K562 (cell line): ENCODE data around the gene PLXDC2. TPM values are rescaled to one million over a fixed set of nuclear protein-coding genes. Genes with fewer than 3 reads are reported as not detected.

ENCODE experiments used
- ATAC-seq: fragments of 200-7000 bp; cut with Tn5 transposase; 3 replicates; pipeline ENCODE4 v1.9.1; 2020; ENCODE audit warnings: moderate library complexity
- BruUV-seq: library from RNA; stranded (reverse); fragments of 400-500 nt; replicated peaks from 2 replicates; lab custom pipeline; 2021; lab: Mats Ljungman, UMichigan
- CTCF ChIA-PET: fragments of 300-600 bp; formaldehyde crosslinking; extraction: SDS; loops from one replicate; lab custom pipeline; 2021; ENCODE audit warnings: low intra/inter-chr PET ratio; lab: Yijun Ruan, JAX
- POLR2A ChIA-PET: fragments of 300-600, 350-650 bp; sonication (Branson Sonifier 250); formaldehyde crosslinking; extraction: SDS; loops from one replicate; lab custom pipeline; 2021; ENCODE audit warnings: antibody characterized with exemption, inconsistent platforms; lab: Yijun Ruan, JAX
- DNase-seq, 4 experiments: peaks; one replicate each; pipeline versions ENCODE4 v3.0.0 to v3.0.0-alpha.2; 2011 to 2018; ENCODE audit warnings: low spot score in 3 of 4, mixed read lengths in 3 of 4; ENCODE audit errors: extremely low read depth in 1 of 4
- FAIRE-seq: peaks from 2 replicates; lab custom pipeline; 2011; peaks lifted over from hg19 to GRCh38; lab: Jason Lieb, UNC
- H2AFZ ChIP-seq: 2 replicates; pipeline ENCODE4 v1.6.0; 2011; ENCODE audit warnings: low read depth, low read length, control low read depth, inconsistent platforms
- H3K27ac ChIP-seq: fragments of 200-600 bp; 3 replicates; pipeline ENCODE4 v1.8.0; 2011; ENCODE audit warnings: low read depth, mild to moderate bottlenecking, control low read depth, inconsistent platforms, low read length, moderate library complexity, mixed read lengths; ENCODE audit errors: extremely low read depth
- H3K27me3 ChIP-seq, 2 experiments: fragments of 300-600 bp in 1 of 2; 2 replicates in 1 of 2; 3 replicates in 1 of 2; pipeline versions ENCODE4 v1.6.0 to v1.8.0; 2011; ENCODE audit warnings: inconsistent platforms in 2 of 2, low read length in 2 of 2, mild to moderate bottlenecking in 1 of 2, mixed read lengths in 1 of 2, moderate library complexity in 1 of 2; ENCODE audit not compliant: control insufficient read depth in 2 of 2, insufficient read depth in 2 of 2
- H3K36me3 ChIP-seq: fragments of 300-600 bp; 3 replicates; pipeline ENCODE4 v1.8.0; 2011; ENCODE audit warnings: mild to moderate bottlenecking, low read length, inconsistent platforms; ENCODE audit not compliant: control insufficient read depth, insufficient read depth
- H3K4me1 ChIP-seq, 2 experiments: fragments of 200-600 bp in 1 of 2; replicated peaks in 1 of 2; 2 replicates in 1 of 2; 3 replicates in 1 of 2; pipeline versions ENCODE4 v1.5.1 to v1.8.0; 2011; ENCODE audit warnings: inconsistent platforms in 2 of 2, low read length in 2 of 2, mild to moderate bottlenecking in 1 of 2, mixed read lengths in 1 of 2, moderate library complexity in 1 of 2; ENCODE audit not compliant: control insufficient read depth in 2 of 2, insufficient read depth in 2 of 2
- H3K4me2 ChIP-seq: 2 replicates; pipeline ENCODE4 v1.6.1; 2011; ENCODE audit warnings: low read length, control low read depth, inconsistent platforms, mixed read lengths; ENCODE audit not compliant: insufficient read depth
- H3K4me3 ChIP-seq: fragments of 200-600 bp; sonication (generic), shearing (Covaris generic); 2 replicates; pipeline ENCODE4 v1.5.1; 2016; ENCODE audit warnings: control low read depth, inconsistent platforms
- H3K79me2 ChIP-seq: fragments of 200-600 bp; 3 replicates; pipeline ENCODE4 v1.8.0; 2011; ENCODE audit warnings: low read length, inconsistent platforms; ENCODE audit not compliant: control insufficient read depth, insufficient read depth
- H3K9ac ChIP-seq, 2 experiments: 2 replicates each; pipeline versions ENCODE4 v1.6.0 to v1.6.1; 2011; ENCODE audit warnings: low read depth in 2 of 2, low read length in 2 of 2, control low read depth in 1 of 2, inconsistent platforms in 1 of 2, mild to moderate bottlenecking in 1 of 2, mixed read lengths in 1 of 2; ENCODE audit not compliant: insufficient read depth in 1 of 2
- H3K9me1 ChIP-seq: one replicate; pipeline ENCODE4 v1.6.0; 2011; ENCODE audit warnings: inconsistent platforms, mild to moderate bottlenecking, low read length, moderate library complexity; ENCODE audit not compliant: control insufficient read depth, insufficient read depth
- H3K9me3 ChIP-seq: replicated peaks from 2 replicates; pipeline ENCODE4 v1.5.1; 2011; ENCODE audit warnings: low read depth, low read length, inconsistent platforms; ENCODE audit not compliant: control insufficient read depth, insufficient read depth
- H4K20me1 ChIP-seq: replicated peaks from 2 replicates; pipeline ENCODE4 v1.6.1; 2011; ENCODE audit warnings: low read length, inconsistent platforms, mixed read lengths; ENCODE audit not compliant: control insufficient read depth, insufficient read depth
- E2F6 ChIP-seq, 2 experiments: IDR thresholded peaks; 2 replicates each; pipeline ENCODE4 v1.6.1; 2011; ENCODE audit warnings: borderline replicate concordance in 1 of 2, control low read depth in 1 of 2, low read depth in 1 of 2, low read length in 1 of 2, mild to moderate bottlenecking in 1 of 2, mixed read lengths in 1 of 2, moderate library complexity in 1 of 2; ENCODE audit not compliant: insufficient read depth in 1 of 2, insufficient read length in 1 of 2, poor library complexity in 1 of 2, severe bottlenecking in 1 of 2; ENCODE audit errors: extremely low read depth in 1 of 2
- GATAD2A ChIP-seq: fragments of 450-650 bp; IDR thresholded peaks from 2 replicates; pipeline ENCODE4 v1.6.1; 2017
- HES1 ChIP-seq: fragments of 450-650 bp; IDR thresholded peaks from 2 replicates; pipeline ENCODE4 v1.6.1; 2016; ENCODE audit warnings: low read depth, mild to moderate bottlenecking, moderate library complexity
- KLF6 ChIP-seq: fragments of 250-450 bp; sonication (Bioruptor Pico); IDR thresholded peaks from 2 replicates; pipeline ENCODE4 v1.4.0; 2020; ENCODE audit warnings: mild to moderate bottlenecking, moderate library complexity, borderline replicate concordance
- MAFK ChIP-seq: IDR thresholded peaks from 2 replicates; pipeline ENCODE4 v1.6.1; 2011; ENCODE audit warnings: low read length, improper control_type of control experiment
- MBD2 ChIP-seq: sonication (generic); IDR thresholded peaks from 2 replicates; pipeline ENCODE4 v1.6.1; 2016; ENCODE audit warnings: low read depth, borderline replicate concordance
- NCOA4 ChIP-seq: fragments of 450-650 bp; IDR thresholded peaks from 2 replicates; pipeline ENCODE4 v1.6.1; 2018; ENCODE audit warnings: mild to moderate bottlenecking; ENCODE audit not compliant: partially characterized antibody
- NR2C1 ChIP-seq, 2 experiments: fragments of 450-650 bp; IDR thresholded peaks; 2 replicates each; pipeline ENCODE4 v1.6.1; 2017; ENCODE audit warnings: mild to moderate bottlenecking in 2 of 2, antibody characterized with exemption in 1 of 2, inconsistent platforms in 1 of 2, missing compliant biosample characterization in 1 of 2, missing genetic modification characterization in 1 of 2
- POLR3A ChIP-seq: IDR thresholded peaks from 2 replicates; pipeline ENCODE4 v1.6.1; 2011; ENCODE audit warnings: borderline replicate concordance, mild to moderate bottlenecking, moderate library complexity; ENCODE audit not compliant: insufficient read length, insufficient read depth; ENCODE audit errors: extremely low read depth
- PPARD ChIP-seq: fragments of 250-450 bp; sonication (Bioruptor Pico); IDR thresholded peaks from 2 replicates; pipeline ENCODE4 v1.8.0; 2022; ENCODE audit warnings: inconsistent platforms, mild to moderate bottlenecking, moderate library complexity
- RBM25 ChIP-seq: fragments of 200-400 bp; formaldehyde crosslinking; IDR thresholded peaks from 2 replicates; pipeline ENCODE4 v1.6.1; 2018; ENCODE audit warnings: low read length, low read depth, moderate library complexity; ENCODE audit not compliant: severe bottlenecking
- SMARCB1 ChIP-seq: IDR thresholded peaks from 2 replicates; pipeline ENCODE4 v1.6.1; 2011; ENCODE audit warnings: improper control_type of control experiment, low read depth; ENCODE audit not compliant: insufficient read length
- SNAPC5 ChIP-seq: fragments of 250-450 bp; sonication (Bioruptor Pico); IDR thresholded peaks from 2 replicates; pipeline ENCODE4 v1.8.0; 2021; ENCODE audit warnings: moderate library complexity, mild to moderate bottlenecking, inconsistent platforms
- SREBF2 ChIP-seq: sonication (generic); formaldehyde crosslinking; IDR thresholded peaks from 2 replicates; pipeline ENCODE4 v1.4.0; 2020; ENCODE audit warnings: mild to moderate bottlenecking, missing genetic modification reagents
- ZBTB33 ChIP-seq: sonication (generic); formaldehyde crosslinking; IDR thresholded peaks from 2 replicates; pipeline ENCODE4 v1.8.1; 2023; ENCODE audit warnings: mild to moderate bottlenecking, missing genetic modification reagents
- ZBTB8A ChIP-seq: fragments of 450-650 bp; IDR thresholded peaks from 2 replicates; pipeline ENCODE4 v1.6.1; 2018; ENCODE audit warnings: mild to moderate bottlenecking, moderate library complexity; ENCODE audit not compliant: partially characterized antibody
- ZNF57 ChIP-seq: fragments of 450-650 bp; formaldehyde crosslinking; IDR thresholded peaks from 2 replicates; pipeline ENCODE4 v1.4.0; 2020; ENCODE audit warnings: mild to moderate bottlenecking, moderate library complexity
- WGBS: fragments of 100-300 bp; shearing (Covaris generic); methylation state at CpG from one replicate; pipeline ENCODE4 v1.1.6; 2016; ENCODE audit warnings: low coverage, mixed read lengths; ENCODE audit not compliant: insufficient coverage; ENCODE audit errors: missing lambda C conversion rate; 5-methylcytosine and 5-hydroxymethylcytosine counted together
- in situ Hi-C: fragments of 300-500 bp; cut with MboI; formaldehyde crosslinking; loops from 4 replicates; pipeline ENCODE4 v1.15.0; 2018; ENCODE audit warnings: inconsistent platforms, mixed read lengths
- intact Hi-C: fragments of 100-400 bp; cut with micrococcal nuclease; formaldehyde crosslinking; loops from 2 replicates; pipeline ENCODE4 v1.14.2; 2022
- polyA plus RNA-seq, 8 experiments: library from polyadenylated mRNA; depleted of rRNA in 4 of 8; stranded (reverse) in 5 of 8; unstranded in 3 of 8; fragments of >200 nt; fragmentation: Nextera tagmentation in 2 of 8; fragmentation: Illumina TruSeq in 1 of 8; extraction: Ambion mirVana in 2 of 8; extraction: Trizol in 1 of 8; gene quantifications; 2 replicates each; pipeline versions ENCODE4 v1.2.1 to v1.2.3, GENCODE V29; 2011 to 2014; ENCODE audit warnings: inconsistent platforms in 1 of 8, missing spikeins in 1 of 8
- total RNA-seq, 7 experiments: library from RNA; depleted of rRNA in 6 of 7; stranded (reverse); fragments of >200 nt in 6 of 7; fragmentation: Illumina TruSeq in 2 of 7; extraction: Trizol in 2 of 7; gene quantifications; 2 replicates each; pipeline versions ENCODE4 v1.2.1 to v1.2.3, GENCODE V29; 2011 to 2021; ENCODE audit warnings: low replicate concordance in 1 of 7

Gene PLXDC2
- total and polyA plus RNA-seq, 9 of the 15 experiments (the other 6 are each of a cell fraction or from before 2014, with no cell fraction given) = 0.01 to 0.33 (median 0.10) TPM; not detected in 3

GRCh38 chr10:20142311-20142710 is 326.1 kb downstream of the PLXDC2 start (continued):
- TF ChIP-seq ZBTB33 (no peak), SREBF2 (CRISPR knock-in tag) (no peak), KLF6 (CRISPR knock-in tag) (no peak), MBD2 (no peak)

GRCh38 chr10:20144268-20144667 is 328.0 kb downstream of the PLXDC2 start:
- FAIRE-seq = no peak
- POLR2A ChIA-PET = no interaction called here
- TF ChIP-seq ZNF57 (CRISPR knock-in tag) (no peak), SNAPC5 (no peak), SMARCB1 (no peak), E2F6 (IDR thresholded peaks at IDR 0.05; ENCODE audit: borderline replicate concordance in 1 of 2, extremely low read depth in 1 of 2, insufficient read depth in 1 of 2, insufficient read length in 1 of 2, low read depth in 1 of 2, low read length in 1 of 2, poor library complexity in 1 of 2, severe bottlenecking in 1 of 2) (no peak), POLR3A (no peak), GATAD2A (no peak), HES1 (no peak), PPARD (CRISPR knock-in tag) (no peak), MAFK (no peak), NCOA4 (no peak), RBM25 (no peak), NR2C1 (IDR thresholded peaks at IDR 0.05) (no peak), NR2C1 (tag; IDR thresholded peaks at IDR 0.05) (no peak), ZBTB8A (no peak)

More at GRCh38 chr10:20144268-20144667, 328.0 kb downstream of the PLXDC2 start:
- intact Hi-C loops (no loop called here), in situ Hi-C loops (no loop called here)
- Histone ChIP-seq H3K27ac (no peak overlapping the region), H3K9me1 (no peaks in the 10 kb centered on the region), H2AFZ (no peak overlapping the region), H4K20me1 (no peaks in the 10 kb centered on the region), H3K79me2 (no peaks in the 10 kb centered on the region), H3K36me3 (no peaks in the 10 kb centered on the region), H3K27me3 (no peaks in the 10 kb centered on the region), H3K9me3 (no peaks in the 10 kb centered on the region; the same call in 1 of the 2 replicates), H3K4me1 (no peaks in the 10 kb centered on the region), H3K4me2 (no peak overlapping the region), H3K9ac (no peak overlapping the region), H3K4me3 (no peak overlapping the region)
- 0% methylated on average over 1 of the region's 1 CpG for WGBS
- CTCF ChIA-PET = no interaction called here
- DNase-seq (no peak), ATAC-seq (no peak)
- BruUV-seq = no TSS peak
